Measurements from ENCODE around the gene TMEM117.
A peak's percentile ranks its signal among the peaks of the same experiment; 100 is the strongest.

Gene TMEM117

DNA sequence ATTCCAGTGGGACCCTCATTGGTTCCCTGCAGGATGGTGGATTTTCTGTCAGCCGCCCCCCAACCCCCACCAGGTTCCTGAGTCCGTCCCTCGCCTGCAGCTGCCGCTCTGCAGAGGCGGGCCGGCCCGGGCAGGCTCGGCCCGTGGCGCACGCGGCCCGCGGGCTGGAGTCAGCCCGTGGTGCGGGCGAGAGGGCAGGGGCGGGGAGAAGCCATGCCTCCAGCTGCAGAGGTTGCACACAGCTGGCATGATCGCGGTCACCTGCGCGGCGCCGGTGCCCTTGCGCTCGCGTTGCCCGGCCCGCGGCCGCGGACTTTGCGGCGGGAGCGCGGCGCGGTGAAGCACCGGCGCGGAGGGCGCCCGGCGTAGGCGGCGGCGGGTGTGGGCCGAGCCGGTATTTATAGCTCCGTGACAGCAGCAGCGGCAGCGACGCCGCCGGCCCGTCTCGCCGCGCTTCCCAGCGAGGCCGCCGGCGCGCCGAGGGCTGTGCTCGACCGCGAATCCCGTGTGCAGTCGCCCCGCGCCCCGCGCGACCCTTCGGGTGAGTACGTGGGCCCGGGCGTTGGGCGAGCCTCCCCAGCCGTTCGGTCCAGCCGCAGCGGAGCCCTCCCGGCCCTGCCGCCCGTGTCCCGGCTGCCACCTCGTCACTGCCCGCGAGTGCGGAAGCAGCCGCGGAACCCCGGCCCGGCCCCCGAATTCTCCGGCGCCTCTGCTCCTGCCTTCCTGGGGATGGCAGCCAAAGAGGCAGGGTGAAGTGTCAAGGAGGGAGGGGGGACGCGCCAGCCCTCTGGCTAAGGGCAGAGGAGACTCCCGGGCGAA, at the start of gene TMEM117:
TSS of gene TMEM117 (plus strand) at position 426 of the 819 bp plus-strand sequence.
- DNase-seq: peak; percentile 73 to 74

DNA sequence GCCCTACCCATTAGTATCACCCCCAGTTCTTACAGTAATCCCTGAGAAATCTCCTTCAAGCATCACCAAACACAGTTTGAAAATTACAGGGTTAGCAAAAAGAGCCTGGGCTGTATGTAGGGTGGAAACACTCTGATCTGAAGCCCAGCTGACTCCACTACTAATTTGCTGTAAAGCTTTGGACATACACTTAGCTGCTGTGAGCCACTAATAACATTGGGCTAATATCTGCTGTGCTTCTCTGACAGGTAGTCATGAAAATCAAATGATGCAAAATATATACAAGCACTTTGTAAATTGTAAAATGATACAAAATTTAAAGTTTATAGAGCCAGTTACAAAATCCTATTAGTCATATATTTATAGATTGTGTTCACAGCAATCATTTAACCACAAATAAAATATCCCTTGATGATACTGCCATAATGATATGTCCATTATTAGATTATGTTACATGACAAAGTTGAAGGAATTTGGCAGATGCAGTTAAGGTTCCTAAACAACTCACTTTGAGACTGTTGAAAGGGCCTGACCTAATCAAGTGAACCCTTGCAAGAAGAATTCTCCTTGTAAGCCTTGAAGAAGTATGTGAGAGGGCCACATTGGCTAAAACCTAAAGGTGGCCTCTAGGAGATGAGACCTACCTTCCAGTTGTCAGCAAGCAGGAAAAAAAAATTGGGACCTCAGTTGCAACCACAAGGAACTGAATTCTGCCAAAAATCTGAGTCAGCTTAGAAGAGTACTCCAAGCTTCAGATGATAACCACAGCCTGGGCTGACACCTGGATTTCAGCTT, 48.8 kb upstream of the TMEM117 start:
- DNase-seq: no peak

DNA sequence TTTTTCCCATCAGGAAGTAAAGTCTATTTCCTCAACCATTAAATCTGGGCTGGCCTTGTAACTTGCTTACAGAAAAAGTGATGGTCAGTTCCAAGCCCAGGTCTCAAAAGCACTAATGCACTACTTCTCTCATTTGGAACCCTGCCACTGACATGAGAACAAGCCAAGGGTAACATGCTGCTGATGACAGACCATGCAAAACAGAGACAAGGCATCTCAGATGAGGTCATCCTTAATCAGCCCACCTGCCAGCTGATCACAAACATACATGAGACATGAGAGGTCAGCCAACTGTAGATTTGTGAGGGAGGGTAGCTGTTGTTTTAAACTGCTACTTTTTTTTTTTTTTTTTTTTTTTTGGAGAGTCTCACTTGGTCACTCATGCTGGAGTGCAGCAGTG, 45.9 kb upstream of the TMEM117 start:
- peak in 1 of 2 experiments; percentile 69 for DNase-seq

DNA sequence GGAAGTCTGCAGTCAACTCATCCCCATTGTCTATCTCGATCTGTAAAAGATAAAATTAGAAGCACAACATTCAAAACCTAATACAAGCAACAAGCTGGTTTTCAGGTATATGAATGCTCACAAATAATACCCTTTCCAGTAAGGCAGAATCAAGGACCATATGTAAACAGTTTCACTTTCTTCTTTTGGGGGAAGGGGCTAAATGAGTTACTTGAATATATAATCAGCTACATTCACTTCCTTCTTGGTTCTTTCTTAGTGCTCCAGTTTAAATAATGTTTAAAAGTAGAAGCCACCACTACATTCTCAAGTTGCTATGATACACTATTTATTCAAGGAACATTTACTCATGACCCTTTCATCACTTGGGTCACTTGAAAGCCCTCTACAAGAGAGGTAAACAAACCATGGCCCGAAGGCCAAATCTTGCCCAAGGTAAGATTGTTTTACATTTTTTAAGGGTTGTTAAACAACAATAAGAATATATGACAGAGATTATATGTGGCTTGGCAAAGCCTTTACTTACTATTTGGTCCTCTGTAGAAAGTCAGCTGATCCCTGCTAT, 40.1 kb upstream of the TMEM117 start:
- no peak for DNase-seq

DNA sequence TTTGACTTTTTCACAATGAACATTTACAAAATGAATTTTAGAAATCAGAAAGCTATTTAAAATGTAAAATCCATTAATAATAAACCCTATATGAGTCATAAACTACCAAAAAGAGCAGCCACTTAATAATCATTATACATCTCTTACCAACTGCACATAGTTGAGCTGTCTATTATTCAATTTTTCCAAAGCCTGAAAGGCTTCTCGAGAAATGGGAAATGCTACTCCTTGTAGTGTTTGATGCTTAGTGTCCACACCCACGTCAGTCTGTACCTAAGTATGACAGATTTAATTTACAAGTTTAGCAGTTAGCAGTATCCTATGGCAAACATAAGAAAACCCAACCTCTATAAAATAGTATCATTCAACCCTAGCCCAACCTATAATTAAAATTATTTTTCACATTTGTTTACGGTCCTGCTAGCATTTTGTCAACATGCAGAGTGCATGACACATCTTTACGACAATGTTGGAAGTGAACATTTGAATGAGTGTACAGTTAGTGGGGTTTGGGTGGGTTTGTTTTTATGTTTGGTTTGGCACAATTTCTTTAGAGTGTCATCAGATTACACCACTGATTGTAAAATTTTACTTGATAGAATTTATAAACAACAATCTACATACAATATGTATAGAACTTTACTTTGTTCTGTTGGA, 38.2 kb upstream of the TMEM117 start:
- DNase-seq: no peak

DNA sequence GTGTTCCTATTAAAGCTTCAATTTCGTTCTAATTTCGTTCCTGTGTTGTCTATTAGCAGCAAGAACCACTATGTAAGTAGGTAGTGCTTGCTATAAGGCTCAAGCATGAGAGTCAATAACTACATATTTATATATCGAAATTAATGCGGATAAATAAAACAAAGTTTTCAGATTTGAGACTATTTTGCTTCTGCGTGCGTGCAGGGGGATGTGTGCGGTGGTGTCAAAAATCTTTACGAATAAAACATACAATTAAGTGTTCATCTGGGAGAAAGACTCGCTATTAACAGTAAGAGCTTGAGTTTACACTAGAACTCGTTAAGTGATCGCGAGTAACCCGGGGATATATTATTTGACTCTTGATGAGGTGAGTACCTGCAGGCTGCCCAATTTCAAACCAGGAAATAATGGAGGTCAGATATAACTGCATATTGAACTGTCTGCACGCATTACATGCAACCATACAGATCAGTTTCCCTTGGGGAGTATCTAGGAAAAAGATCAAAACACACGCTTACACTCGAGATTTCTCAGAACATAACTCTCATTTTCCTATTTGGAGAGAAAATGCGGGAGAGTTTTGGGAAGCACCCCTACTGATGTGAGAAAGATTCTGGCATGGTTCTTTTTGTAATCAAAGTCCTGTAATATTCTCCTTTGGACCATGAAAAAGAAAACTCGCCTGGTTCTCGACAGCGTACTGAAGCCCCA, 30.6 kb upstream of the TMEM117 start:
- peak; percentile 68 to 70 for DNase-seq

DNA sequence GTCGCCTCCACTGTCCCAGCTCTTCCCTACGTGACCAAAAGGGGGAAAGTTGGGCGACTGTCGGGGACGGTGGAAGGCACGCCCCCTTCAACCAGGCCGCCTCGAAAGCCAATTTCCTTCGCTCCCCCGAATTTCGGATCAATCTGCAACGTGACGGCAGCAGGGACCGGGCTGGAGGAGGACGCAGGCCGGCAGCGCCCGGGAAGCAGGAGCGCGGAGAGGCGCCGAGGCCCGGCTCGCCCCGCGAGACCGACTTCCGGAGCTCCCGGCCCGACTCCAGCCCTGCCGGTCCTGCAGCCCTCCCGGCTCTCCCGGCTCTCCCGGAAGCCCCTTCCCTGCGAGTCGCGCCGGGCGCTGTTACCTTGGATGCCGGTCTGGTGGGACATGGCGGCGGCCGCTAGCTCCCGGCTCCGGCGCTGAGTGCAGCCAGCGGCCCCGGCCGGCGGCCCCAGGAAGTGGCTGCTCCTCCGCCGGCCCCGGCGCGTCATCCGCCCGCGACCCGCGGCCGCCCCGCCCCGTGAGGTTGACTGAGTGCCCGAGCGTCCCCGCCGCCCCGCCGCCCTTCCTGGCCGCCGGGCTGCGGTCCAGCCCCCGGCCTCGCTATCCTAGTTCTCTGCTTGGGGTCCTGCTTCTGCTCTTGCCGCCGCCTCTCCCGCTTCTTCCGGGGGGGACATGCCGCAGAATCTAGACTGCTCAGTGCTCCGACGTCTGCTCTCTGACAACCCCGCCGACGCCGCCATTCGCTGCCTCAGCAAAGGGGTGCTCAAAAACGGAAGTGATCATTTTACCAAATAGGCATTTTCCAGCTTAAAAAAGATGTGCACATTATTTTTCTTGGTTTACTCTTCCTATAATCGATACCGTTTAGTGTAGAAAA, 29.8 kb upstream of the TMEM117 start, which contains the start of gene TWF1:
TSS of gene TWF1 (minus strand) at position 458 of the 877 bp plus-strand sequence. CDS start at position 386, 72 bp downstream.
- DNase-seq: peak; percentile 95 to 99

DNA sequence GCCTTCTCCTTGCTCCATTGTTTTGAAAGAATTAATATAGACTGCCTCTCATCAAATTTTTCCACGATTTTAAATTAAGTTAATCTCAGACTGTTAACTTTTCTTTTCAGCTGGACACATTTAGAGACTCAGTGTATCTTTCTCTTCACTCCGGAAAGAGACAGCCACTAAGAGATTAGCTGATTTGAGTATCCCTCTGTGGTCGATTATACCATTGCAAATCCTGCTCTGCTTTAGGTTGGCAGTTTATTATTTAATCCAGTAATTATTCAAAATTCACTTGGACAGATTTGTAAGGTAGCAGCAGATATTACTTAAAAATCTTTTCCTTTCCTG, 29.2 kb upstream of the TMEM117 start:
- DNase-seq: no peak

DNA sequence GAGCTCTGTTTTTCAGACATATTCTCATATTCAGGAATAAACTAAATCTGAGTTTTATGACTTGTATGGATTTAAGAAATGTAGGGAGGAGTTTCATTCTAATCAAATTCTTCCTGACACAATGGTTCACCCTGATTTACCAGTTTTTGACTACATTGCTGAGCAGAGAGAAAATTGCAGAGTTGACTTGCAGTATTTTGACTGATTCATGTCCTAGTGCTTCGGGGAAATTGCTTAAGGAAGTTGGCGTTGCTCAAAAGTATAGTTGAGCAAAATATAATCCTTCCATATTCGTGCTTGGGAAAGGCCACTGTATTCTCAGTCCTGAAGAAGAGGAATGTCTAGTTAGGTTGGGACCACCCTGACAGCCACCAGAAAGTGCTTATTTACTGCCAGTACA, 28.5 kb upstream of the TMEM117 start:
- DNase-seq: no peak

DNA sequence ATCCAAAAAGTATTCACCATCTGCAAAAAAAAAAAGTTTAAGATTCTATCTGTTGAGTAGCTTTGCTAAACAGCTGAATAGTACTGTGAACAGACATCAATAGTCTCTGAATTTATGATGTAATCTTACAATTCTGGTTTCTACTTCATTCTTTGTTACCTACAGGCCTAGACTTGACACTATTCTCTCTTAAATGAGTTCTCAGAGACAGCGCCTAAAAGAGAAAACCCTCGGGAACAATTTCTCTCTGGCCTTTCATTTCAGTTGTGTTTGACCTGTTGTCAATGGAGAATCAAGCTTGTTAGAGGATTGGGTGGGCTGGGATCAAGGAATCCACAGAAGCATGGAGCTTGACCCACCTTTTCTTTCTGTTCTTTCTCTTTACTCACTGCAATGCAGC, 23.8 kb upstream of the TMEM117 start:
- DNase-seq: peak in 1 of 2 experiments; percentile 48

DNA sequence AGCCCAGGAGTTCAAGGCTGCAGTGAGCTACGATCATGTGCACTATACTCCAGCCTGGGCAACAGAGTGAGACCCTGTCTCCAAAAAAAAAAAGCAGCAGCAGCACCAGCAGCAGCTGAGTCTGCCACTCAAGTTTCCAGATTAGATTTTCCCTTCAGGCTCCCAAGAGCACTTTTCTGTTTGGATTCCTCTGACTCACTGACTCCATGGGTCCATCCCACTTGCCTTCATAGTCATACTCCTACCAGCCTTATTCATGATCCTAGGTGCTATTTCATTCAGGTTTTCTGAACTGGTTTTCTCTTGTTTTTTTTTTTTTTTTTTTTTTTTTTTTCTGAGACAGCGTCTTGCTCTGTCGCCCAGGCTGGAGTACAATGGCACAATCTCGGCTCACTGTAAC, 23.0 kb upstream of the TMEM117 start:
- no peak for DNase-seq

DNA sequence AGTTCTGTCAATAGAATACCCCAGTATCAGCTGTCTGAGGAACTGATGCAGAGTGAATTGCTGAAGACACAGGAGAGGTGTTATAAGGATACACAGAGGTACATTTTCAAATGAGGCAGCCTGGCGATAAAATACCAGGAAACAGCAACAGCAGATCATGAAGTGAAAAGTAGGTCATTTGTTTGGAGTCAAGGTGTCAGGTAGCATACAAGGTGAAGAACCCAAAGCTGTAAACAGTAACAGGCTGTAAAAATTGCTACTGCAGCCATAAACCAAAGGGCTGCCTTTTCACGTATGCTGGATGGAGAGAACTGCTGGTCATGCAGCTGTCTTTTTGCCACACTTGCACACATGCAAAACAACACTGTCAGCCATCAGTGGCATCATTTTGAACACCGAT, 20.5 kb upstream of the TMEM117 start:
- DNase-seq: no peak

DNA sequence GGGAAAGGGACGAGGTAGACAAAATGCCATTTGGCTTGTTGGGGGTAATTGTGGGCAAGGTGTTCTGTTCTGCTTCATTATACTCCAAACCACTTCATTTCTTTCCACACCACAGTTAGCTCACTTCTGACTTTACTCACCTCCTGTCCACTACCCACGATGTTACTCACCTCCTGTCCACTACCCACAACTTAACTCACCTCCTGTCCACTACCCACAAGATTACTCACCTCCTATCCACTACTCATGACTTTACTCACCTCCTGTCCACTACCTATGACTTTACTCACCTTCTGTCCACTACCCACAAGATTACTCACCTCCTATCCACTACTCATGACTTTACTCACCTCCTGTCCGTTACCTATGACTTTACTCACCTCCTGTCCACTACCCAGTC, 19.7 kb upstream of the TMEM117 start:
- DNase-seq: no peak

DNA sequence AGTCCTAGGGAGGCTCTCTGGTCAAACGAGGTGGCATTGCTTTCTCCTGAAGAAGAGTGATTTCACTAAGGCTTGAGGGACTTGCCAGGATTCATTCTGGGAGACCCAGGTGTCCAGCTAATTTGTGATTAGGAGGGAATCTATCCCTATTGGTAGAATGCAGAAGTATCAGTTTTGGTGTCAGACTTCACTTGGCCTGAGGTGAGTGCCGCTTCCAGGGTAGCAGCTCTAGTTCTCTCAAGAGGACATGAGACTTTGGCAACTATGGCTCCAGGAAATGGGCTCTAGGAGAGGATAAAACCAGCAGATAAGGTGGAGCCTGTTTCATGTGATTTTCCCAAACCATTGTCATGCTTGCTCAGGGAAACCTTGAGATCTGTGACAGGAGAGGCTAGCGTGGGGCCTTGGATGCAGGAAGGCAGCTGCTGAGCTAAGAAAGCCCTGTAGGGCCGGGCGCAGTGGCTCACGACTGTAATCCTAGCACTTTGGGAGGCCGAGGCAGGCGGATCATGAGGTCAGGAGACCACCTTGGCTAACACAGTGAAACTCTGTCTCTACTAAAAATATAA, 11.6 kb upstream of the TMEM117 start:
- DNase-seq: no peak

DNA sequence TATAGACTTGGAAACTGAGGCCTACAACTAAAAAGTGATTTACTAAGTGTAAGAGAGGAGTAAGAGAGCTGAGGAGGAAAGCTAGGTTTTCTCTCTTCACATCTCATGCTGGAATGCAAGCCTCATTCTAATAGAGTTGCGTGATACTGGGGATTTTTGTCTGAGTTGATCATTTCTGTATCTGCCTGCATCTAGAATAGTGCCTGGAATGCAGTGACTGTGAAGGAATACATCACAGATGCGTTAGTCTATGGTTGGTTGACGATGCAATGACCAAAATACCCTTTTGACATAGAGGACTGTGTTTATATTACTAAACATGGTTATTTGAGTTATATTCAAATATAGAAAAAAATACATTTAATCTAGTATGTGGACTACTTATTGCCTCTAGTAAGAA, 9.2 kb upstream of the TMEM117 start:
- DNase-seq: no peak

DNA sequence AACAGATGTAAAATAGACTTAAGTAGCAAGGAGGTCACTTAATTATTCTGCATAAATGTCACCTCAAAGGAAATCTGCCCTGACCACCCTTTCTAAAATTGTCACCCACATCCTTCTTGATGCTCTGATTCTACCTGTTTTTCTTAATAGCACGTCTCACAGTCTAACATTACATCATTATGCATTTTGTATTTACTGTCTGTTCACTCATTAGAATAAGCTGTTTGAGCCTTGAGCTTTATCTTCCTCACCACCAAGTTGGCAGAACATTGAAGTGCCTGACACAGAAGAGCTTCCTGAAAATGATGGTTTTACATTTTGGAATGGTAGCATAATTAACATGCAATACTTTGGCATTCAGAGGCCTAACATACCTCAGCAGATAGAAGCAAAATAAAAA, 8.8 kb upstream of the TMEM117 start:
- no peak for DNase-seq

DNA sequence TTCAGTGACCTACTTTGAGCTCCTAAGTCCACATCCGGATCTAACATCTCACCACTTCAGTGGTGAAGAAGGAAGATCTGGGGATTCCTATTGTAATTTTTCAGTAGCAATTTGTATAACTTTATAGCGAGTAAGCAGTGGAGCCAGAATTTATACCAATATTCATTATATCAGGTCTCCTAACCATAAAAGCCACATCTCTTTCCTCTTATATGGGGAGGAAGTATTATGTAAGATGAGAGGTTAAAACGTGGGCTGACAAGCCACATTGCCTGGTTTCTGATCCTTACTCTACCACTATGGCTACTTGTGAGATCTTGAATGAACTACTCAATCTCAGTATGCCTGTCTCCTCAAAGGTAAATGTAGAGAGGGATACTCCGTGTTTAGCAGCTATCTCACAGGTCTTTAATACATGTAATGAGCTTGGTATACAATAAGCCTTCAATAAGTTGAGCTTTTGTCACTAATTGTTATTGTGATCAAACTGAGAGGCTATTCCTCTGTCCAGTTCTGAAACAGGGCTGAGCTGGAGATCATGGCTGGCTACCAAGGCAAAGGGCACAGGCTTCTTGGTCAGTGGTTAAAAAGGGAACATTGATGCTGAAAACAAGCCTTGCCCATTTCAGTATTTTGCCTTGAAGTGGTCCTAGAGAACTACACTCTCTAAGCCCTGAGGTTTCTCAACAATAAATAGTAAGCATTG, 3.3 kb upstream of the TMEM117 start:
- no peak for DNase-seq

DNA sequence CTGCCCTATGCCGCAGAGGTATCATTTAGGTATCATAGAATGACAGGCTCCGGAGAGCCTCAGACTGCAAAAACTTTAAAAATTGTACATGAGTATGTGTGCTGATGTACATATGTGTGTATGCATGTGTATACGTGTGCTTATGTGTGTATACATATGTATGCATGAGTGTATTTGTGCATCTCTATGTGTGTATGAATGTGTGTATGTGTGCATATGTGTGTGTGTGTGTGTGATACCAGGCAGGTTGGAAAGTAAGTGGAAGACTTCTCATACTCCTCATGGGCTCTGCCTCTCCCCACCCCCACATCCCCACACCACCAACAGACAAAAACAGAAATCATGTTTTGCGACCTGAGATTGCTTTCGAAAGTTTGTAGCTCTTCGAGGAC, 621 bp upstream of the TMEM117 start:
- DNase-seq: no peak

DNA sequence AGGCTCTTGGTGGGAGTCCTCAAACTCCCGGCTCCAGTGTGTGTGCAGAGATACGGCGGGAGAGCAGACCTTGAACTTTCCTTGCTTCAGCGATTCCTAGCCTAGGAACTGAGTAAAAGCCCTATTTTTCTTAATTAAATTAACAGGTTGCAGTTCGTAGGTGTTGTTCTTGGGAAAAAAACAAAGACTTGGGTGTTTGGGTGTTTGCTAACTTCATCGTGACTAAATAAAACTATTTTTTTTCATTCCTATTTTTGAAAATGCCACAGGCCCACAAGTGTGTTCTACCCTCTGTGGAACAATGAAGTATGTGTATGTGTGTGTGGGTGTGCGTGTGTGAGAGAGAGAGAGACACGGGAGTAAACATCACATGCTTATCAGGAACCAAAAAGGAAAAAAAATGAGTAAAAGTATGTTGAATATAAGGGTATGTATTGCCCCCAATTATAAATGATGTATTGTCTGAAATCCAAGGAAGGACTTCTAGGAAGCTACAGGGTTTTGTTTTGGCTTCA, 651 bp downstream of the TMEM117 start:
- no peak for DNase-seq

DNA sequence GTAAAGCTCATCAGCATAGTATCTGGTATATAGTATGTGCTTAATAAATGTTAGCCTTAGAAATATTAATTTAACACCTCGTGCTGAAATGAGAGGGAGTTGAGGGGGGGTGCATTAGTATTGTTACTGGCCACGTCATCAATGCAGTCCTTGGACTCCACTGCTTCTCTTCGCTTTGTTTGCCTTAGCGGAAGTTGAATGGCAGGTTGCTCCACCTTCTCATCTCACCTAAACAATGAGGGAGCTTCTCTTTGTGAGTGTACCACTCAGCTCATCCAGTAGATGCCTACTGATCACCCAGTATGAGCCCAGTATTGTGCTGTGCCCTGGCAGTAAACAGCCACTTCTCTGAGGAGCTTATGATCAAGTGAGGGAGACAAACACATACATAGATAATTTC, 4.5 kb downstream of the TMEM117 start:
- DNase-seq: no peak

Measured in NCI-H1930 (cell line).